ENCODE measurements around the gene MCTP1. TPM values are rescaled to one million over a fixed set of nuclear protein-coding genes. Genes with fewer than 3 reads are reported as not detected.
A peak's percentile ranks its signal among the peaks of the same experiment; 100 is the strongest.
"Not testable (repeated sequence)": the region's sequence is repeated elsewhere in the genome, so short reads cannot be mapped to it uniquely, and the experiment has no call there.

Gene MCTP1
- total RNA-seq, 1 donor from 2014 or later, result 9.1 TPM

DNA sequence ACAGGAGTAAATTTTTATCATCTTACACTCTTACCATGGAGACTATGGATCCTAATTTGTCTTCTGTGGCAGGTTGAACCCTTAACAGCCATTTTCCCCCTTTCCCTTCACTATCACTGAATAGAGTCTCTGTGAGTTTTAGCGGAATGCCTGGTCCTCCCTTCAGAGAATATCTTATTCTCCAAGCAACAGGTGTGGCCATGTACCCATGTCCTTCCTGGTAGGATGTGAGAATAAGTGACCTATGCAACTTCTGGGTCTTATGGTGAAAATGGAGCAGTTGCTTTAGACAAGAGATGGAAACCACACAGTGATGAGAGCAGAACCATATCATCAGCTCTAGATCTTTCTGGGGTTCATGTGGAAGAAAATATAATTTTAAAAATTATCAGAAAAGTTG is 312.6 kb downstream of the MCTP1 start:
- DNase-seq (ENCODE audit: low spot score in 2 of 2, unreplicated experiment in 2 of 2), result no peak
- H3K9me3 Mint-ChIP-seq, result peaks cover 12% of the 10 kb centered on the region
- no peak overlapping the region for H3K27ac Mint-ChIP-seq
- peaks cover 9% of the 10 kb centered on the region for H3K27me3 Mint-ChIP-seq (ENCODE audit: low read depth)
- H3K4me1 Mint-ChIP-seq, result peaks cover 2% of the 10 kb centered on the region
- no peak overlapping the region for H3K4me3 Mint-ChIP-seq
- peaks cover 4% of the 10 kb centered on the region for H3K36me3 Mint-ChIP-seq
- TF ChIP-seq, protein P1, sequence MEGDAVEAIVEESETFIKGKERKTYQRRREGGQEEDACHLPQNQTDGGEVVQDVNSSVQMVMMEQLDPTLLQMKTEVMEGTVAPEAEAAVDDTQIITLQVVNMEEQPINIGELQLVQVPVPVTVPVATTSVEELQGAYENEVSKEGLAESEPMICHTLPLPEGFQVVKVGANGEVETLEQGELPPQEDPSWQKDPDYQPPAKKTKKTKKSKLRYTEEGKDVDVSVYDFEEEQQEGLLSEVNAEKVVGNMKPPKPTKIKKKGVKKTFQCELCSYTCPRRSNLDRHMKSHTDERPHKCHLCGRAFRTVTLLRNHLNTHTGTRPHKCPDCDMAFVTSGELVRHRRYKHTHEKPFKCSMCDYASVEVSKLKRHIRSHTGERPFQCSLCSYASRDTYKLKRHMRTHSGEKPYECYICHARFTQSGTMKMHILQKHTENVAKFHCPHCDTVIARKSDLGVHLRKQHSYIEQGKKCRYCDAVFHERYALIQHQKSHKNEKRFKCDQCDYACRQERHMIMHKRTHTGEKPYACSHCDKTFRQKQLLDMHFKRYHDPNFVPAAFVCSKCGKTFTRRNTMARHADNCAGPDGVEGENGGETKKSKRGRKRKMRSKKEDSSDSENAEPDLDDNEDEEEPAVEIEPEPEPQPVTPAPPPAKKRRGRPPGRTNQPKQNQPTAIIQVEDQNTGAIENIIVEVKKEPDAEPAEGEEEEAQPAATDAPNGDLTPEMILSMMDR (IDR thresholded peaks at IDR 0.05; ENCODE audit: unreplicated experiment), result no peak

- no peak for DNase-seq (ENCODE audit: low spot score in 2 of 2, unreplicated experiment in 2 of 2)
- Mint-ChIP-seq H3K36me3 (no peaks in the 10 kb centered on the region), H3K27ac (no peak overlapping the region), H3K9me3 (no peaks in the 10 kb centered on the region), H3K4me1 (peaks cover 2% of the 10 kb centered on the region), H3K27me3 (ENCODE audit: low read depth) (peaks cover 9% of the 10 kb centered on the region), H3K4me3 (no peak overlapping the region)
- TF ChIP-seq, protein P1 (IDR thresholded peaks at IDR 0.05; ENCODE audit: unreplicated experiment), result no peak
Measured at GRCh38 chr5:94969174-94969573, 315.7 kb downstream of the MCTP1 start.

DNA sequence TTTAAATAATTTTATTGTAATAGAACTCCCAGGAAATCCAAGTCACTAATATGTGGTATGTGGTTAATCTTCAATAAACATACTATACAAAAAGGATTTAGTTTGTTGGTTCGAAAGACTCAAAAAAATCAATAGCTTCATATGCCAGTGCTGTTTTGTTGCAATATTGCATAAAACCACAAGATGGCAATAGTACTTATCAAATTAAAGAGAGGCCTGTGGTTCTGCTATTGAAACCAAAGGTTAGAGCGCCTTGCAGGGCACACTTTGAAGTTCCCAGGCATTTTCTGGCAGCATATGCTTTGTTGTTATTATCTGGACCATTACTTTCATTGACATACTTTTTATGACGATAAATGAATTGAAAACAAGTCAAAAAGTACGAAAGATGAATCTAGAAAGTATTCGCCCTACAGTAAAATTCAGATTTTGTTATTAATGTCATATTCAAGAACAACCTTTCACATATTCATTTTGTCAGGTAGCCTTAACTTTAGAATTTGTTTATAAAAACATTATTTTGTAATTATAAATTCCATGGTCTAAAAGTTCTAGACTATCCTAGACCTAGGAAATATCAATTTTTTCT is 316.3 kb downstream of the MCTP1 start:
- Mint-ChIP-seq H3K36me3 (no peaks in the 10 kb centered on the region), H3K4me3 (no peak overlapping the region), H3K4me1 (peaks cover 2% of the 10 kb centered on the region), H3K27ac (no peak overlapping the region), H3K27me3 (ENCODE audit: low read depth) (peaks cover 9% of the 10 kb centered on the region), H3K9me3 (no peaks in the 10 kb centered on the region)
- TF ChIP-seq, protein P1 (IDR thresholded peaks at IDR 0.05; ENCODE audit: unreplicated experiment), result peak; percentile 82
- DNase-seq (ENCODE audit: low spot score in 2 of 2, unreplicated experiment in 2 of 2), result no peak

DNA sequence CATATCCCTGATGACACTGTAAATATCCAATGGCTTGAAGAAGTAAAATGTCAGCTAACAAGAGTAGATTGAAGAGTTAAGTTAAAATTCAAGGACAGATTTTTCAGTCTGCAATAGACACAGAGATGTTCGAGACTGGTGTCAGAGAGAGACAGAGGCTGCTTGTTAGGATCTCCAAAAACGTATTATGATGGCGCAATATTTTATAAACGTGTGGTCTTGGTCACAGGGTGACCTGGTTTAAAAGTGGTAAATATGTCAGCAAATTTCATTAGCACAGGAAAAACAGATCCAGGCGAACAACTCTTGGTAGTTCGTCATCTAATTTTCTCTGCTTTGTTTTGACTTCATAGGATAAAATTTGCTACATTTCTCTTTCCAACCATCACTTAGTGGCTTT is 317.4 kb downstream of the MCTP1 start:
- H3K9me3 Mint-ChIP-seq, result no peaks in the 10 kb centered on the region
- H3K4me3 Mint-ChIP-seq, result no peak overlapping the region
- no peak for DNase-seq (ENCODE audit: low spot score in 2 of 2, unreplicated experiment in 2 of 2)
- H3K4me1 Mint-ChIP-seq, result peaks cover 2% of the 10 kb centered on the region
- H3K36me3 Mint-ChIP-seq, result no peaks in the 10 kb centered on the region
- TF ChIP-seq, protein P1 (IDR thresholded peaks at IDR 0.05; ENCODE audit: unreplicated experiment), result no peak
- no peak overlapping the region for H3K27ac Mint-ChIP-seq
- H3K27me3 Mint-ChIP-seq (ENCODE audit: low read depth), result peaks cover 8% of the 10 kb centered on the region

DNA sequence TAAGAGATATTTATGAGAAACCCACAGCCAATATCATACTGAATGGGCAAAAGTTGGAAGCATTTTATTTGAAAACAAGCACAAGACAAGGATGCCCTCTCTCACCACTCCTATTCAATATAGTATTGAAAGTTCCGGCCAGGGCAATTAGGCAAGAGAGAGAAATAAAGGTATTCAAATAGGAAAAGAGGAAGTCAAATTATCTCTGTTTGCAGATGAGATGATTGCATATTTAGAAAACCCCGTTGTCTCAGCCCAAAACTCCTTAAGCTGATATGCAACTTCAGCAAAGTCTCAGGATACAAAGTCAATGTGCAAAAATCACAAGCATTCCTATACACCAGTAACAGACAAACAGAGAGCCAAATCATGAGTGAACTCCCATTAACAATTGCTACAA is 325.6 kb downstream of the MCTP1 start:
- H3K27ac Mint-ChIP-seq; H3K36me3 Mint-ChIP-seq; H3K27me3 Mint-ChIP-seq (ENCODE audit: low read depth); DNase-seq (ENCODE audit: low spot score in 2 of 2, unreplicated experiment in 2 of 2); H3K4me1 Mint-ChIP-seq; H3K4me3 Mint-ChIP-seq: not testable (repeated sequence)
- H3K9me3 Mint-ChIP-seq, result peaks cover 41% of the 10 kb centered on the region

DNA sequence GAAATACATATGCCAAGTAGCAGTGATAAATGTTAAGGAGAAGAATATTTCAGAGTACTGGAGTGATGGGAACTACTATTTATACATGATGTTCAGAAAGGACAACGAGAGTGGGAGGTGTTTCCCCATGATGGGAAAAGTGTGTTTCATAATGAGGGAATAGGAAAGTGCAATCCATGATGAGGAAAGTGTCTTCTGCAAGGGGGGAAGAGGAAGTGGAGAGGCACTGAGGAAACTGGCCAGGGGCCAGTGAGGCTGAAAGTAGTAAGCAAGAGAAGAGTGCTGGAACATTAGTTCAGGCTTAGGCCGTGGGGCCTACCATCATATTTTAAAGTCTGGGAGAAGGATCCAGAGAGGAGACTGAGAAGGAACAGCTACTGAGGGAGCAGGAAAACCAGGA is 339.2 kb downstream of the MCTP1 start:
- TF ChIP-seq, protein P1 (IDR thresholded peaks at IDR 0.05; ENCODE audit: unreplicated experiment), result no peak
- no peak for DNase-seq (ENCODE audit: low spot score in 2 of 2, unreplicated experiment in 2 of 2)

More for the DNA sequence above, 339.2 kb downstream of the MCTP1 start:
- Mint-ChIP-seq H3K36me3 (no peaks in the 10 kb centered on the region), H3K27ac (no peak overlapping the region), H3K9me3 (no peaks in the 10 kb centered on the region), H3K4me1 (no peaks in the 10 kb centered on the region), H3K4me3 (no peak overlapping the region), H3K27me3 (ENCODE audit: low read depth) (no peaks in the 10 kb centered on the region)
